ENCODE results near the gene SDHAF4. TPM values are rescaled to one million over a fixed set of nuclear protein-coding genes. Genes with fewer than 3 reads are reported as not detected.
"Not testable (repeated sequence)": the region's sequence is repeated elsewhere in the genome, so short reads cannot be mapped to it uniquely, and the experiment has no call there.

SDHAF4 gene
- total RNA-seq, 1 donor from 2014 or later: 19.2 TPM

DNA sequence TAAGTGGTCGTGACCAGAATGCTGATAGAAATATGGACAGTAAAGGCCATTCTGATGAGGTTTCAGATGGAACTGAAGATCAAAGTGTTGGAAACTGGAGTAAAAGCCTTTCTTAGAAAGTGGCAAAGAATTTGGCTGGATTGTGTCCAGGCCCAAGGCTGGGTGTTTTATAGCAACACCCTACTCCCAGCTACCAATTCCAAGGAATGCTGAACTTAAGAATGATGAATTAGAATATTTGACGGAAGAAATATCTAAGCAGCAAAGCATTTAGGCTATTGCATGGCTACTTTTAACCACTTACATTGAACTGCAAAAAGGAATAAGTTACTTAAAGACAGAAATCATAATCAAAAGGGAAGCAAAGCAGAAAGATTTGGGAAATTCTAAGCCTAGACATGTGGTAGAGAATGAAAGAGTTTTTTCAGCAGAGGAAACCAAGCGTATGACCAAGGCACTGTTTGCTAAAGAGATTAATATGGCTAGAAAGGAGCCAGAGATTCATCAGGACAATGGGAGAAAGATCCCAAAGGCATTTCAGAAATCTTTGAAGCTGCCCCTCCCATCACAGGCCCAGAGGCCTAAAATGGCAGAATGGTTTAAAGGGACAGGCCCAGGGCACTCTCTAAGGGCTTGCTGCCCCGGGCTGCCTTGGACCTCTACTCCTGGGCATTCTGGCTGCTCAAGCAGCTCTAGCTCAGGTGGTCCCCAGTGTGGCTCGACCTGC lies 25.8 kb downstream of the SDHAF4 start:
- no peak for DNase-seq (ENCODE audit: low read depth, low spot score)
- H3K9me3 Mint-ChIP-seq: peaks cover 3% of the 10 kb centered on the region
- no peak overlapping the region for H3K27ac Mint-ChIP-seq (ENCODE audit: unreplicated experiment)
- no peak overlapping the region for H3K4me3 Mint-ChIP-seq
- H3K4me1 Mint-ChIP-seq: peaks cover 3% of the 10 kb centered on the region
- no peaks in the 10 kb centered on the region for H3K27me3 Mint-ChIP-seq (ENCODE audit: low read depth)
- H3K36me3 Mint-ChIP-seq (ENCODE audit: low read depth): peaks cover 11% of the 10 kb centered on the region
- TF ChIP-seq, protein P1, sequence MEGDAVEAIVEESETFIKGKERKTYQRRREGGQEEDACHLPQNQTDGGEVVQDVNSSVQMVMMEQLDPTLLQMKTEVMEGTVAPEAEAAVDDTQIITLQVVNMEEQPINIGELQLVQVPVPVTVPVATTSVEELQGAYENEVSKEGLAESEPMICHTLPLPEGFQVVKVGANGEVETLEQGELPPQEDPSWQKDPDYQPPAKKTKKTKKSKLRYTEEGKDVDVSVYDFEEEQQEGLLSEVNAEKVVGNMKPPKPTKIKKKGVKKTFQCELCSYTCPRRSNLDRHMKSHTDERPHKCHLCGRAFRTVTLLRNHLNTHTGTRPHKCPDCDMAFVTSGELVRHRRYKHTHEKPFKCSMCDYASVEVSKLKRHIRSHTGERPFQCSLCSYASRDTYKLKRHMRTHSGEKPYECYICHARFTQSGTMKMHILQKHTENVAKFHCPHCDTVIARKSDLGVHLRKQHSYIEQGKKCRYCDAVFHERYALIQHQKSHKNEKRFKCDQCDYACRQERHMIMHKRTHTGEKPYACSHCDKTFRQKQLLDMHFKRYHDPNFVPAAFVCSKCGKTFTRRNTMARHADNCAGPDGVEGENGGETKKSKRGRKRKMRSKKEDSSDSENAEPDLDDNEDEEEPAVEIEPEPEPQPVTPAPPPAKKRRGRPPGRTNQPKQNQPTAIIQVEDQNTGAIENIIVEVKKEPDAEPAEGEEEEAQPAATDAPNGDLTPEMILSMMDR (conservative IDR thresholded peaks at IDR 0.05): no peak

DNA sequence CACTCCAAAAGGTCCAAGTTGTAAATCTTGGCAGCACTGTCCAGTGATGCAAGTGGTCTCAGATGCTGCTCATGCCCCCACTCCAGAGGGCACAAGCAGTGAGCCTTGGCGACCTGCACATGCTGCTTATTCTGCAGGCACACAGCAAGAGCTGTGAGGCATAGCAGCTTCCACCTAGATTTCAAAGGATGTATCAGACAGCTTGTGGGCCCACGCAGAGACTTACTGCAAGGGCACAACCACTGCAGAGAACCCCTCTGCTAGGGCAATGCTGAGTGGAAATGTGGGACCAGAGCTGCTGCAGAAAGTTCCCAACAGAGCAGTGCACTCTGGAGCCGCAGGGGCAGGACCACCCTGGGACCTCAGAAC lies 26.4 kb downstream of the SDHAF4 start:
- Mint-ChIP-seq H3K27me3 (ENCODE audit: low read depth) (no peaks in the 10 kb centered on the region), H3K36me3 (ENCODE audit: low read depth) (peaks cover 11% of the 10 kb centered on the region), H3K9me3 (peaks cover 3% of the 10 kb centered on the region), H3K27ac (ENCODE audit: unreplicated experiment) (no peak overlapping the region), H3K4me1 (peaks cover 3% of the 10 kb centered on the region), H3K4me3 (no peak overlapping the region)
- DNase-seq (ENCODE audit: low read depth, low spot score): no peak
- TF ChIP-seq, protein P1 (conservative IDR thresholded peaks at IDR 0.05): no peak

DNA sequence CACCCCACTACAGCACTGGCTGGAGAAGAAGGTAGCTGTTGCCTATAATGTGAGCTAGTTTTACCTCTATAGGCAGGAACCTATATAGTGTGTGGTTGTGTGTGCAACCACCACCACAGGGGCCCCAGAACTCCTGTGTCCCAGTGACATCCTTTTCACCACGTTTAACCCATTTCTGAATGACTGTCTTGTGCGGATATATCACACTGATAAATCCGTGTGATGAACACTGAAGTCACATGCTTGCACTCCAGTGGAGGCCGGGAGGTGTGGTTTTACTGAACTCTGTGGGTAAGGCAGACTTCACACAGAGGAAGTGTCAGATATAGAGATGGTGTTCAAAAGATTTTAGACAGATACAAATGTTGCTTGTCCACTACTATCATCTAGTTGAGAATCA lies 32.5 kb downstream of the SDHAF4 start:
- peaks cover 4% of the 10 kb centered on the region for H3K9me3 Mint-ChIP-seq
- DNase-seq (ENCODE audit: low read depth, low spot score): no peak
- TF ChIP-seq, protein P1 (conservative IDR thresholded peaks at IDR 0.05): no peak
- H3K4me1 Mint-ChIP-seq: no peaks in the 10 kb centered on the region
- no peak overlapping the region for H3K27ac Mint-ChIP-seq (ENCODE audit: unreplicated experiment)
- no peaks in the 10 kb centered on the region for H3K27me3 Mint-ChIP-seq (ENCODE audit: low read depth)
- H3K4me3 Mint-ChIP-seq: no peak overlapping the region
- peaks cover 7% of the 10 kb centered on the region for H3K36me3 Mint-ChIP-seq (ENCODE audit: low read depth)

DNA sequence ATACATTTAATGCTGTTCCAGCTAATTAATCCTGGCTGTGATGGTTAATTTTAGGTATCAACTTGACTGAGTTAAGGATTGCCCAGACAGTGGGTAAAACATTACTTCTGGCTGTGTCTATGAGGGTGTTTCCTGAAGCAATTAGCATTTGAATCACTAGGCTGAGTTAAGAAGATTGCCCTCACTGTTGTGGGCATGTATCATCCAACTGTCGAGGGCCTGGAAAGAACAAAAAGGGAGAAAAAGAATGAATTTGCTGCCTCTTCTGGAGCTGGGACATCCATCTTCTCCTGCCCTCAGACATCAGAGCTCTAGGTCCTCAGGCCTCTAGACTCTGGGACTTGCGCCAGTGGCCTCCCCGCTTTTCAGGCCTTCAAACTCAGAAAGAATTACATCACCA lies 34.3 kb downstream of the SDHAF4 start:
- no peak for DNase-seq (ENCODE audit: low read depth, low spot score)
- TF ChIP-seq, protein P1 (conservative IDR thresholded peaks at IDR 0.05): no peak
- Mint-ChIP-seq H3K9me3 (peaks cover 5% of the 10 kb centered on the region), H3K36me3 (ENCODE audit: low read depth) (peaks cover 7% of the 10 kb centered on the region), H3K27ac (ENCODE audit: unreplicated experiment) (no peak overlapping the region), H3K27me3 (ENCODE audit: low read depth) (no peaks in the 10 kb centered on the region), H3K4me3 (no peak overlapping the region), H3K4me1 (no peaks in the 10 kb centered on the region)

DNA sequence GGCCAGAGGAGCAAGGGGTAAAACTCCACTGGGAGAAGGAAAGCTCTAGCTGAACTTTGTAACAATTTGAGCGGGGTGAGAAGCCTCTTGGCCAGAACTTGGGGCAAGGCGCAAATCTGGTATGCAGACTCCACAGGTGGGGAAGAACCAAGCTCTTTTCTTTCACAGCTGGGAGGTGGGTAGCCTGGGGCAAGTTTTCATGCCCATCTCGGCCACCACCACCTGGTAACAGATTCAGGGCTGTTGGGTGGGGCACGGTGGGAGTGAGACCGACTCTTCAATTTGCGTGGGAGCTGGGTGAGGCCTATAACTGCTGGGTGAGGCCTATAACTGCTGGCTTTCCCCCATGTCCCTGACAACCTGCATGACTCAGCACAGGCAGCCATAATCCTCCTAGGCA lies 37.5 kb downstream of the SDHAF4 start:
- DNase-seq (ENCODE audit: low read depth, low spot score): no peak
- Mint-ChIP-seq H3K4me1 (no peaks in the 10 kb centered on the region), H3K36me3 (ENCODE audit: low read depth) (peaks cover 7% of the 10 kb centered on the region), H3K9me3 (peaks cover 13% of the 10 kb centered on the region), H3K27ac (ENCODE audit: unreplicated experiment) (no peak overlapping the region), H3K4me3 (no peak overlapping the region), H3K27me3 (ENCODE audit: low read depth) (no peaks in the 10 kb centered on the region)
- TF ChIP-seq, protein P1 (conservative IDR thresholded peaks at IDR 0.05): no peak

DNA sequence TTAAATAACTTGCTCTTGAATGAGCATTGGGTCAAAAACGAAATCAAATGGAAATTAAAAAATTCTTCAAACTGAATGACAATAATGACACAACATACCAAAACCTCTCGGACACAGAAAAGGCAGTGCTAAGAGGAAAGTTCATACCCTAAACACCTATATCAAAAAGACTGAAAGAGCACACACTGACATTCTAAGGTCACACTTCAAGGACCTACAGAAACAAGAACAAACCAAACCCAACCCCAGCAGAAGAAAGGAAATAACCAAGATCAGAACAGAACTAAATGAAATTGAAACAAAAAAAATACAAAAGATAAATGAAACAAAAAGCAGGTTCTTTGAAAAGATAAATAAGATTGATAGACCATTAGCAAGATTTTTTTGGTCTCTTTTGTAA lies 40.6 kb downstream of the SDHAF4 start:
- not testable (repeated sequence) for H3K4me3 Mint-ChIP-seq; H3K36me3 Mint-ChIP-seq (ENCODE audit: low read depth); DNase-seq (ENCODE audit: low read depth, low spot score); H3K27ac Mint-ChIP-seq (ENCODE audit: unreplicated experiment); H3K27me3 Mint-ChIP-seq (ENCODE audit: low read depth); H3K4me1 Mint-ChIP-seq
- peaks cover 13% of the 10 kb centered on the region for H3K9me3 Mint-ChIP-seq

DNA sequence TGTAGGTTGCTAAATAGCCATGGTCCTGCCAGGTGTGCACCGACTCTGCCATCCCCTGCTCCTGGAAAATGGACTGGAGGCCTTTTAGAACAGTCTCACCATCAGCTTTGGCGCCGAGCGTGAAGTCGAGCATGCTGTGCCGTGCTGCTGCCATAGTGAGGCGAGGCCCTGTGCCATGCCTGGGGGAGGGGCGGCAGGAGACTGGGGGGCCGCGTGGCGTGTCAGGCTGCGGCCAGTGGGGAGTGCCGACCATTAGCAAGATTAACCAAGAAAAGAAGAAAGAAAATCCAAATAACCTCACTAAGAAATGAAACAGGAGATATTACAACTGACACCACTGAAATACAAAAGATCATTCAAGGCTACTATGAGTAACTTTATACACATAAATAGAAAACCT lies 42.5 kb downstream of the SDHAF4 start:
- H3K9me3 Mint-ChIP-seq; H3K27me3 Mint-ChIP-seq (ENCODE audit: low read depth): not testable (repeated sequence)

More for the DNA sequence above, 42.5 kb downstream of the SDHAF4 start:
- H3K4me3 Mint-ChIP-seq; DNase-seq (ENCODE audit: low read depth, low spot score); H3K4me1 Mint-ChIP-seq; H3K27ac Mint-ChIP-seq (ENCODE audit: unreplicated experiment); H3K36me3 Mint-ChIP-seq (ENCODE audit: low read depth): not testable (repeated sequence)

All from neural crest cell (in vitro differentiated cells).